Prostate gland (tissue), 2 donors: ENCODE results near the gene TFF1. TPM values are rescaled to one million over a fixed set of nuclear protein-coding genes. Genes with fewer than 3 reads are reported as not detected.

Experiments used
- DNase-seq: peaks from one replicate; pipeline ENCODE4 v3.0.0-alpha.2; 2019; ENCODE audit warnings: low spot score
- H3K27ac ChIP-seq, 2 donors: fragments of 200-600 bp; sonication (generic); 2 replicates each; pipeline ENCODE4 v1.5.1; 2017 to 2019
- H3K27me3 ChIP-seq: fragments of 200-600 bp; sonication (generic); replicated peaks from 2 replicates; pipeline ENCODE4 v1.5.1; 2019; ENCODE audit not compliant: insufficient read depth
- H3K36me3 ChIP-seq, 2 donors: fragments of 200-600 bp; sonication (generic); 1 replicate in 1 of 2; 2 replicates in 1 of 2; pipeline versions ENCODE4 v1.5.1 to v1.8.1; 2017 to 2019
- H3K4me1 ChIP-seq: fragments of 200-600 bp; sonication (generic); replicated peaks from 2 replicates; pipeline ENCODE4 v1.5.1; 2019
- H3K4me3 ChIP-seq, 2 donors: fragments of 200-600 bp; sonication (generic); 2 replicates each; pipeline ENCODE4 v1.5.1; 2017 to 2019
- H3K9me3 ChIP-seq: fragments of 200-600 bp; sonication (generic); 2 replicates; pipeline ENCODE4 v1.5.1; 2017
- CTCF ChIP-seq, 4 experiments: fragments of 200-600 bp in 2 of 4; fragments of 450-650 bp in 2 of 4; sonication (generic) in 2 of 4; IDR thresholded peaks; 1 replicate in 3 of 4; 2 replicates in 1 of 4; pipeline ENCODE4 v1.5.1; 2016 to 2019; ENCODE audit warnings: antibody characterized with exemption in 4 of 4, mild to moderate bottlenecking in 2 of 4, moderate library complexity in 2 of 4
- POLR2A ChIP-seq: fragments of 450-650 bp; IDR thresholded peaks from one replicate; pipeline ENCODE4 v1.6.1; 2016; ENCODE audit warnings: antibody characterized with exemption, mild to moderate bottlenecking
- POLR2AphosphoS5 ChIP-seq: sonication (generic); formaldehyde crosslinking; IDR thresholded peaks from one replicate; pipeline ENCODE4 v1.6.1; 2017; ENCODE audit warnings: antibody characterized with exemption
- WGBS: methylation state at CpG from one replicate; pipeline ENCODE4 v1.1.5; 2018; 5-methylcytosine and 5-hydroxymethylcytosine counted together
- intact Hi-C: fragments of 100-400 bp; cut with DNase I; formaldehyde crosslinking; loops from one replicate; pipeline ENCODE4 v1.14.2; 2022
- total RNA-seq, 2 donors: library from RNA; depleted of rRNA; stranded (reverse); fragments of >200 nt; gene quantifications; one replicate each; pipeline ENCODE4 v1.1.0, GENCODE V29; 2016

TFF1 gene
- total RNA-seq, 2 donors from 2014 or later, result 4.7 to 16.2 TPM

DNA sequence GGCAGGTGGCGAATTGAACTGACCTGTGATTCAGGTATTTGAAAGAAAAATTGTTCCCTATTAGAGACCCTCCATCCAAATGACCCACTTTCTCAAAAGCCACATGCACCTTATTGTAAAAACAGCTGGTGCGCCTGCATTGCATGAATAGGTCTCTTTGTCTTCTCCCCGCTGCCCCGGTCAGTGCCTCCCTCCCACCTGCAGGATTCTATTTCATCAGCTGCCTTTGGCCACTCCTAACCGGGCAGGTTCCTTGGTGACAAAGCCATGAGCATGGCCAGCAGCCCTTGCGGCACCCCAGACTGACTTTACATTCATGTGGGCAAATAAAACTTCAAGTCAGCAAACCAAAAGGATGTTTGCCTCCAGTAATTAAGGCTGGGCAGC, 23.1 kb upstream of the TFF1 start:
- intact Hi-C loops, result no loop called here
- Histone ChIP-seq H3K4me1 (no peaks in the 10 kb centered on the region), H3K4me3 (no peak overlapping the region), H3K27me3 (no peaks in the 10 kb centered on the region), H3K36me3 (no peaks in the 10 kb centered on the region), H3K27ac (no peak overlapping the region), H3K9me3 (no peaks in the 10 kb centered on the region)
- TF ChIP-seq POLR2A (no peak), CTCF (IDR thresholded peaks at IDR 0.05) (peak in 2 of 4 experiments; percentile 22 to 31), POLR2AphosphoS5 (peak; percentile 78)
- WGBS, result 27% methylated on average over 6 of the region's 6 CpGs
- DNase-seq, result peak; percentile 69

GRCh38 chr21:42388740-42389448, 22.6 kb upstream of the TFF1 start:
- Histone ChIP-seq H3K36me3 (no peaks in the 10 kb centered on the region), H3K9me3 (no peaks in the 10 kb centered on the region), H3K27ac (no peak overlapping the region), H3K4me1 (no peaks in the 10 kb centered on the region), H3K27me3 (no peaks in the 10 kb centered on the region), H3K4me3 (no peak overlapping the region)
- no peak for DNase-seq
- TF ChIP-seq POLR2AphosphoS5 (no peak), CTCF (IDR thresholded peaks at IDR 0.05) (no peak), POLR2A (no peak)
- 66% methylated on average over 20 of the region's 20 CpGs for WGBS
- intact Hi-C loops, result no loop called here

DNA sequence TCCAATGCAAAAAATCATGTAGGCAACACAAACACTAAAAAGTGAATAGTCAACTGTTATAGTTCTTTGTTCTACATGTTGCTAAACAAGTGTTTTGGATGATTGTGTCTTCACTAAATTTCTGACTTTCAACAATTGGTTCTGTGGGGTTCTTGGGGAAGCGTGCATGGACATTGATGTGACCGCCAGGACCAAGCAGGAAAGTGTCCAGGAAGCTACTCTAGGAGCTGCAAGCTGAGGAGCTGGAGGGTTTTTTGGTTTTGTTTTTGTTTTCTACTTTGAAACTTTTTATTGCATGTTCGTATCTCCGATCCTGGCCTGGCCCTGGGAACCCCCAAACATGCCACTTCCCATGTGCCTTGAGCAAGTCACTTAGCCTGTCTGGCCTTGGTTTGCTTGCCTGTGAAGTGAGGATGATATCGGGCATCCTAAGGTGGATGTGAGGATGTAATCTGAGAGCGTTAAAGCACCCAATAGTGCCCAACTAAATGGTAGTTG, 21.6 kb upstream of the TFF1 start:
- Histone ChIP-seq H3K27me3 (no peaks in the 10 kb centered on the region), H3K9me3 (no peaks in the 10 kb centered on the region), H3K27ac (no peak overlapping the region), H3K4me1 (no peaks in the 10 kb centered on the region), H3K36me3 (no peaks in the 10 kb centered on the region), H3K4me3 (no peak overlapping the region)
- intact Hi-C loops, result no loop called here
- WGBS, result 86% methylated on average over 6 of the region's 6 CpGs
- no peak for DNase-seq
- no peak for TF ChIP-seq POLR2A
- no peak for TF ChIP-seq POLR2AphosphoS5
- no peak for TF ChIP-seq CTCF (IDR thresholded peaks at IDR 0.05)

DNA sequence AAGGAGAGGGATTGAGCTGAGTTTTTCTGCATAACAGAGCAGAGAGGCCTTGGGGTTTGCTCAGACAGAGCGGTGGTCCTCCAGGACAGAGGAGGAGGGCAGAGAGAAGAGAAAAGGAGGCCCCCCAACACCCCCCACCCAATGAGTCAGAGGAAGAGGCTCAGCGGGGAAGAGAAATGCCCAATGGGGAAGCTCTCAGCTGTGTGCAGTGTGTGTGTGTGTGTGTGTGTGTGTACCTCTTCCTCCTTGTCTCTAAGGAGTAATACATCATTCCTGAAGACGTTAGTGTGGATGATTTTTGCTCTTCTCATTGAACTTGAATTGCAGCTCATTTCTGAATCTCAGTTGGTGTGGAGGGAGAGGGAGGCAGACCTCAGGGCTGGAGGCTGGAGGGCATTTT, 20.8 kb upstream of the TFF1 start:
- Histone ChIP-seq H3K4me1 (no peaks in the 10 kb centered on the region), H3K4me3 (no peak overlapping the region), H3K9me3 (no peaks in the 10 kb centered on the region), H3K27ac (no peak overlapping the region), H3K36me3 (no peaks in the 10 kb centered on the region), H3K27me3 (no peaks in the 10 kb centered on the region)
- DNase-seq, result no peak
- intact Hi-C loops, result no loop called here
- WGBS, result 72% methylated on average over 3 of the region's 3 CpGs
- TF ChIP-seq POLR2A (no peak), CTCF (IDR thresholded peaks at IDR 0.05) (no peak), POLR2AphosphoS5 (no peak)

DNA sequence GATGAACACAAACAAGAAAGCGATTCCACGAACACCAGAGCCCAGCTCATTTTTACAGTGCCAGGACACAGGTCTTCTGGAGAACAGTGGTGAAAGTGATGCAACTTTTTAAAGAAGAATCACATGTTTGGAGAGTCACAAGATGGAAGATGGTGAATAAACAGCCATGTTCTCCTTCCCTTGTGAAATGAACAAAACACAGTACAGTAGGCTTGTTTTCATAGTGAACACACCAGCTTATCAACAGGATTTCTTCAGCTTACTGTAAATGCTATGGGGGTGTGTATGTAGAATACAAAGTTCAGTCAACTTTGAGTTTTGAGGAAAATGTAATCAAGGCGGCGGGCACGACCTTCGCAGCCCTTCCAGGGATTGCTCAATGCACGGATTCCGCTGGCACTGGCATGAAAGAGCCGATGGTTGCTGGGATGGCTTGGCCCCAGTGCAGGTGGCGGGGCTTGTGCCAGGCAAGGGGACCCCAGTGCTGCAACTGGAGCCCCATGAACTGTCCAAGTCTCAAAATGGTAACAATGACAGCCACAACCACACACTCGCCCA, 19.8 kb upstream of the TFF1 start:
- intact Hi-C loops, result no loop called here
- Histone ChIP-seq H3K9me3 (no peaks in the 10 kb centered on the region), H3K4me3 (no peak overlapping the region), H3K27ac (no peak overlapping the region), H3K27me3 (no peaks in the 10 kb centered on the region), H3K4me1 (no peaks in the 10 kb centered on the region), H3K36me3 (no peaks in the 10 kb centered on the region)
- 96% methylated on average over 11 of the region's 11 CpGs for WGBS
- TF ChIP-seq POLR2AphosphoS5 (no peak), POLR2A (no peak), CTCF (IDR thresholded peaks at IDR 0.05) (no peak)
- no peak for DNase-seq
